ENCODE results near the gene FAM204A.

DNA sequence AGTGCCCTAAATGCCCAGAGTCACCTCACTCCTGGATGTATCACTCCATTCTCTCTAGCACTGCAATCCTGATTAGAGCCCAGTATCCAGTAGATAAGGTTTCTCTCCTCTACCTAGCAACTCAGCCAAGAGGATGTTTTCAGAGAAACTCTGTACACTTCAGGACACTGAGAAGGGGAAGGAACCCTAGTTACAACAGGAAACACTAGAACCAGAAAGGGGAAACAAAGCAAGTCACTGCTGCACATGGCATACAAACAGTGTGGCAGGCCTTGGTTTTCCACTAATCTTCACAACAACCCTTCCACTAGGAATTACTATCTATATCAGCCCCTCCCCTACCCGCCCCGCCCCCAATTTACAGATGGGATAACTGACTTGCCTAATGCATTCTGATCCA, 1.6 kb downstream of the FAM204A start:
- TF ChIP-seq, protein P1, sequence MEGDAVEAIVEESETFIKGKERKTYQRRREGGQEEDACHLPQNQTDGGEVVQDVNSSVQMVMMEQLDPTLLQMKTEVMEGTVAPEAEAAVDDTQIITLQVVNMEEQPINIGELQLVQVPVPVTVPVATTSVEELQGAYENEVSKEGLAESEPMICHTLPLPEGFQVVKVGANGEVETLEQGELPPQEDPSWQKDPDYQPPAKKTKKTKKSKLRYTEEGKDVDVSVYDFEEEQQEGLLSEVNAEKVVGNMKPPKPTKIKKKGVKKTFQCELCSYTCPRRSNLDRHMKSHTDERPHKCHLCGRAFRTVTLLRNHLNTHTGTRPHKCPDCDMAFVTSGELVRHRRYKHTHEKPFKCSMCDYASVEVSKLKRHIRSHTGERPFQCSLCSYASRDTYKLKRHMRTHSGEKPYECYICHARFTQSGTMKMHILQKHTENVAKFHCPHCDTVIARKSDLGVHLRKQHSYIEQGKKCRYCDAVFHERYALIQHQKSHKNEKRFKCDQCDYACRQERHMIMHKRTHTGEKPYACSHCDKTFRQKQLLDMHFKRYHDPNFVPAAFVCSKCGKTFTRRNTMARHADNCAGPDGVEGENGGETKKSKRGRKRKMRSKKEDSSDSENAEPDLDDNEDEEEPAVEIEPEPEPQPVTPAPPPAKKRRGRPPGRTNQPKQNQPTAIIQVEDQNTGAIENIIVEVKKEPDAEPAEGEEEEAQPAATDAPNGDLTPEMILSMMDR (IDR thresholded peaks at IDR 0.05; ENCODE audit: poor library complexity): no peak
- TF ChIP-seq EZH2phosphoT487 (IDR thresholded peaks at IDR 0.05; ENCODE audit: low read depth, severe bottlenecking, unreplicated experiment): no peak

All from hepatocyte (in vitro differentiated cells).